ENCODE measurements around the gene DIPK1A.

Gene DIPK1A

DNA sequence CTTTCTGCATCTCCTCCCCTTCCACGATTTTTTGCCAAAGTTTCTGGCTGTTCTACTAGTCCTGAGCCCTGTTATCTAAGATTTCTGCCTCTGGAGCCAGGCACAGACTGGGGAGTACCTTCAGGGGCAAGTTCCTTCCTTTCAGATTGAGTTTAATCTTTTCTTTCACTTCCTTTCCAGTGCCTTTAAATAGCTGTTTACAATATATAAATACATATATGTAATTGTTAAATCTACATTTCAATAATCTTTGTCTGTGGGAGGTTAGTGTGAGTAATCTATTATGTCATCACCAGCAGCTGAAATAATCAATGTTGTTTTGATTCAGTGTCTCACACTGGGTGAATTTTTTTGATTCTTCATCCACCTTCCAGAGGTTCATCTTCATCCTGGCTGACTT lies 31.8 kb downstream of the DIPK1A start:
- no peaks in the 10 kb centered on the region for H3K36me3 ChIP-seq
- DNase-seq: no peak
- H3K4me3 ChIP-seq (ENCODE audit: low read depth, low read length): no peak overlapping the region
- H3K9me3 ChIP-seq (ENCODE audit: severe bottlenecking): no peaks in the 10 kb centered on the region
- TF ChIP-seq, protein P1, sequence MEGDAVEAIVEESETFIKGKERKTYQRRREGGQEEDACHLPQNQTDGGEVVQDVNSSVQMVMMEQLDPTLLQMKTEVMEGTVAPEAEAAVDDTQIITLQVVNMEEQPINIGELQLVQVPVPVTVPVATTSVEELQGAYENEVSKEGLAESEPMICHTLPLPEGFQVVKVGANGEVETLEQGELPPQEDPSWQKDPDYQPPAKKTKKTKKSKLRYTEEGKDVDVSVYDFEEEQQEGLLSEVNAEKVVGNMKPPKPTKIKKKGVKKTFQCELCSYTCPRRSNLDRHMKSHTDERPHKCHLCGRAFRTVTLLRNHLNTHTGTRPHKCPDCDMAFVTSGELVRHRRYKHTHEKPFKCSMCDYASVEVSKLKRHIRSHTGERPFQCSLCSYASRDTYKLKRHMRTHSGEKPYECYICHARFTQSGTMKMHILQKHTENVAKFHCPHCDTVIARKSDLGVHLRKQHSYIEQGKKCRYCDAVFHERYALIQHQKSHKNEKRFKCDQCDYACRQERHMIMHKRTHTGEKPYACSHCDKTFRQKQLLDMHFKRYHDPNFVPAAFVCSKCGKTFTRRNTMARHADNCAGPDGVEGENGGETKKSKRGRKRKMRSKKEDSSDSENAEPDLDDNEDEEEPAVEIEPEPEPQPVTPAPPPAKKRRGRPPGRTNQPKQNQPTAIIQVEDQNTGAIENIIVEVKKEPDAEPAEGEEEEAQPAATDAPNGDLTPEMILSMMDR (IDR thresholded peaks at IDR 0.05; ENCODE audit: low read depth, low read length): no peak
- no peaks in the 10 kb centered on the region for H3K27me3 ChIP-seq (ENCODE audit: insufficient read depth, low read depth, severe bottlenecking)
- no peak overlapping the region for H3K27ac ChIP-seq

DNA sequence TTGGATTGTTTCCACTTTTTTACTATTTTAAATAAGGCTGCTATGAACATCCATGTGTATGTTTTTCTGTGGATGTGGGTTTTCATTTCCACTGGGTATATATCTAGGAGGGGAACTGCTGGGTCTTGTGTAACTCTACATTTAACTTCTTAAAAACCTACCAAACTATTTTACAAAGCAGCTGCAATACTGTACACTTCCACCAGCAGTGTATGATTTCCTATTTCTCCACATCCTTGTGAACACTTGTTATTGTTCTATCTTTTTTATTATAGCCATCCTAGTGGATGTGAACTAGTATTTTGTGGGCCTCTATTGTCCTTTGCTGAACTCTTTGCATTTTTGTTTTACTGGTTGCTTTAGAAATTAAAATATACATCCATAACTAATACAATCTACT lies 33.4 kb downstream of the DIPK1A start:
- Histone ChIP-seq H3K27ac (no peak overlapping the region), H3K36me3 (no peaks in the 10 kb centered on the region), H3K9me3 (ENCODE audit: severe bottlenecking) (no peaks in the 10 kb centered on the region), H3K27me3 (ENCODE audit: insufficient read depth, low read depth, severe bottlenecking) (no peaks in the 10 kb centered on the region), H3K4me3 (ENCODE audit: low read depth, low read length) (no peak overlapping the region)
- DNase-seq: no peak
- TF ChIP-seq, protein P1 (IDR thresholded peaks at IDR 0.05; ENCODE audit: low read depth, low read length): no peak

DNA sequence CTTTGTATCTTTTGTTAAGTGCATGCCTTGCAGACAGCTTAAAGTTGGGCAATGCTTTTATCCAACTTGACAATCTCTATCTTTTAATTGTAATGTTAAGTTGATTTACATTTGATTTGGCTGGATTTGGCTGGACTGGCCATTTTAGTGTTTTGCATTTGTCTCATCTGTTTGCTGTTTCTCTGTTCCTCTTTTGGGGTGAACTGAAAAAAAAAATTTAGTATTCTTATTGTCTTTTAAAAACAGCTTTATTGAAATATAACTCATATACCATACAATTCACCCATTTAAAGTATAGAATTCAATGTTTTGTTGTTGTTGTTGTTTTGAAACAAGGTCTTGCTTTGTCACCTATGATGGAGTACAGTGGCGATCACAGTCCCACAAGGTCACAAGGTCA lies 34.4 kb downstream of the DIPK1A start:
- H3K4me3 ChIP-seq (ENCODE audit: low read depth, low read length): no peak overlapping the region
- H3K36me3 ChIP-seq: no peaks in the 10 kb centered on the region
- TF ChIP-seq, protein P1 (IDR thresholded peaks at IDR 0.05; ENCODE audit: low read depth, low read length): no peak
- no peaks in the 10 kb centered on the region for H3K9me3 ChIP-seq (ENCODE audit: severe bottlenecking)
- no peaks in the 10 kb centered on the region for H3K27me3 ChIP-seq (ENCODE audit: insufficient read depth, low read depth, severe bottlenecking)
- no peak overlapping the region for H3K27ac ChIP-seq
- no peak for DNase-seq

DNA sequence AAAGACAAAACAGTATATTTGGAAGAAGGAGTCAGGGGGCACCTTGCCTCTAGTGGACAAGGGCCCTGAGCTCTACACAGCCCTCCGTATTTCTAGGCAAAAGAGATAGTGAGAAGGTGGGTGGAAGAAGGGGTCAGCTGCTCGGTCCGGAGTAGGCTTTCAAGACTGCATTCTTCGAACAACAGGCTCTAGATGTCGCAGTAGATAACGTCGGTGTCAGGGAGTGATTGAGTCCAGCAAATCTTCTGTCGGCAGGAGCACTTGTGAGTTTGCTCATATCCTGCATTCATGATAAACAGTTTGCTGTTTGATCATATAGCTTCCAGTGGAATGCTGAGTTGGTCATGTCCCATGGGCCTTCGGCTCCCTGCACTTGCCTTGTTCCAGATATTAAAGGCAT lies 36.8 kb downstream of the DIPK1A start:
- H3K4me3 ChIP-seq (ENCODE audit: low read depth, low read length): no peak overlapping the region
- H3K36me3 ChIP-seq: no peaks in the 10 kb centered on the region
- no peak for DNase-seq
- TF ChIP-seq, protein P1 (IDR thresholded peaks at IDR 0.05; ENCODE audit: low read depth, low read length): no peak
- no peak overlapping the region for H3K27ac ChIP-seq
- H3K9me3 ChIP-seq (ENCODE audit: severe bottlenecking): no peaks in the 10 kb centered on the region
- no peaks in the 10 kb centered on the region for H3K27me3 ChIP-seq (ENCODE audit: insufficient read depth, low read depth, severe bottlenecking)

DNA sequence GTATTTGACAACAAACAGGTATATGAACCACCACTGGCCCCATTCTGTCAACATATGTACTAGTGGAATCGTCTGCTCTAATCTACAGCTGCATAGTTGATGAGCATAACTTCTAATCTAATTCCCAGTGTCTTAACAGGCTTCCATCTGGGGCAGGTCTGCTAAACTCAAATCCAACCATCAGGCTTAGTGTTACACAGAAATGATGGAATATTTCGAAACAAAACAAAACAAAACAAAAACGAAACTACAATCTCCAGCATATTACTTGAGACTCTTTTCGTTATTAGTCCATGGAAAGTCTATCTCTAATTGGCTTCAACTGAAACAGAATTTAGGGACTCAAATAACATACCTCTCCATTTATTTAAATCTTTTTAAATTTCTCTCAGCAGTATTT lies 37.6 kb downstream of the DIPK1A start:
- H3K27me3 ChIP-seq (ENCODE audit: insufficient read depth, low read depth, severe bottlenecking): no peaks in the 10 kb centered on the region
- TF ChIP-seq, protein P1 (IDR thresholded peaks at IDR 0.05; ENCODE audit: low read depth, low read length): no peak
- no peak for DNase-seq
- H3K36me3 ChIP-seq: no peaks in the 10 kb centered on the region
- no peaks in the 10 kb centered on the region for H3K9me3 ChIP-seq (ENCODE audit: severe bottlenecking)
- H3K27ac ChIP-seq: no peak overlapping the region
- H3K4me3 ChIP-seq (ENCODE audit: low read depth, low read length): no peak overlapping the region

DNA sequence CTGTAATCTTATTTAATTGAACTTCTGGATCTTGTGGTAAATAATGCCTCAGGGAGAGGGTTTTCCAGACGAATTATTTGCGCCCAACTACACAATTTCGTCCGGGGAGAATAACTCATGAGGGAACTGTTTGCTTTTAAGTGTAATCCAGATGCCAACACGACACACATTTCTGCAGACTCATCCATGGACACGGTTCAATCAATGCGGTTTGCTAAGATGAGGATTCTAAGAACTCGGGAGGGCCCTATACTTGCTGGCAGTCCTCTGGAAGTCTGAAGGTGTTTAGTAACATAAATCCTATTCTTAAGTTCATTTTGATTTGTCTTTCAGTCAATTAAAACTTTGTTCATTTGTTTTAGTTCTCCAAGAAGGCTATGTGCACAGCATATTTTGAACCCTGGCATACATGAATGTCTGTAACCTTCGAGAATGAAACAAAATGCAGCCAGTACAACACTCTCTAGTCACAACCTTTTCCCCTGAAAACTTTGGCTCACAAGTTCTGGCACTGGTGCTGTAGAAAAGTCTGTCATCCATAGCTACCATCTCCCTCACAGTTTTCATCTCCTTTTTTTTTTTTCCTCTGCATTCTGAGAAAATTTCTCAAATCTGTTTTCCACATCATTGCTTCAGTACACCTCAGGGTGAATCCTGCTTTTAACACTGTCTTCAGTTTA lies 38.8 kb downstream of the DIPK1A start:
- TF ChIP-seq, protein P1 (IDR thresholded peaks at IDR 0.05; ENCODE audit: low read depth, low read length): no peak
- Histone ChIP-seq H3K9me3 (ENCODE audit: severe bottlenecking) (no peaks in the 10 kb centered on the region), H3K27me3 (ENCODE audit: insufficient read depth, low read depth, severe bottlenecking) (no peaks in the 10 kb centered on the region), H3K4me3 (ENCODE audit: low read depth, low read length) (no peak overlapping the region), H3K27ac (no peak overlapping the region), H3K36me3 (no peaks in the 10 kb centered on the region)
- no peak for DNase-seq
